Right atrium auricular region (tissue), 2 donors: ENCODE results near the gene CD58. TPM values are rescaled to one million over a fixed set of nuclear protein-coding genes. Genes with fewer than 3 reads are reported as not detected.
"Not testable (repeated sequence)": the region's sequence is repeated elsewhere in the genome, so short reads cannot be mapped to it uniquely, and the experiment has no call there.

Experiments
- DNase-seq: peaks from one replicate; pipeline ENCODE4 v3.0.0-alpha.2; 2019; ENCODE audit warnings: low spot score
- H3K27ac ChIP-seq, 2 donors: fragments of 200-600 bp; sonication (generic); 1 replicate in 1 of 2; 2 replicates in 1 of 2; pipeline ENCODE4 v1.5.1; 2016 to 2019
- H3K27me3 ChIP-seq, 2 donors: fragments of 200-600 bp; sonication (generic); one replicate each; pipeline versions ENCODE4 v1.5.1 to v1.6.0; 2017 to 2019
- H3K36me3 ChIP-seq: fragments of 200-600 bp; sonication (generic); one replicate; pipeline ENCODE4 v1.5.1; 2016
- H3K4me1 ChIP-seq, 2 donors: fragments of 200-600 bp; sonication (generic); one replicate each; pipeline versions ENCODE4 v1.5.1 to v1.6.0; 2017 to 2019
- H3K4me3 ChIP-seq, 2 donors: fragments of 200-600 bp; sonication (generic); 1 replicate in 1 of 2; 2 replicates in 1 of 2; pipeline ENCODE4 v1.5.1; 2017 to 2019; ENCODE audit warnings: mild to moderate bottlenecking in 1 of 2, moderate library complexity in 1 of 2
- H3K9me3 ChIP-seq, 2 donors: fragments of 200-600 bp; sonication (generic); one replicate each; pipeline ENCODE4 v1.5.1; 2019
- CTCF ChIP-seq, 2 donors: fragments of 200-600 bp; sonication (generic); IDR thresholded peaks; one replicate each; pipeline ENCODE4 v1.5.1; 2019; ENCODE audit warnings: antibody characterized with exemption in 2 of 2
- total RNA-seq, 2 donors: library from RNA; depleted of rRNA; stranded (reverse); fragments of >200 nt; gene quantifications; one replicate each; pipeline ENCODE4 v1.1.0, GENCODE V29; 2016

Gene CD58
- total RNA-seq, 2 donors from 2014 or later: 26.4 to 27.4 TPM

- no peak overlapping the region for H3K4me3 ChIP-seq
- no peaks in the 10 kb centered on the region for H3K9me3 ChIP-seq
- no peaks in the 10 kb centered on the region for H3K27me3 ChIP-seq
- no peak overlapping the region for H3K27ac ChIP-seq
- TF ChIP-seq CTCF (IDR thresholded peaks at IDR 0.05): no peak
- H3K4me1 ChIP-seq: no peaks in the 10 kb centered on the region
- DNase-seq: no peak
- H3K36me3 ChIP-seq: no peaks in the 10 kb centered on the region
These were observed 34.5 kb upstream of the CD58 start for GRCh38 chr1:116605315-116605714.

DNA sequence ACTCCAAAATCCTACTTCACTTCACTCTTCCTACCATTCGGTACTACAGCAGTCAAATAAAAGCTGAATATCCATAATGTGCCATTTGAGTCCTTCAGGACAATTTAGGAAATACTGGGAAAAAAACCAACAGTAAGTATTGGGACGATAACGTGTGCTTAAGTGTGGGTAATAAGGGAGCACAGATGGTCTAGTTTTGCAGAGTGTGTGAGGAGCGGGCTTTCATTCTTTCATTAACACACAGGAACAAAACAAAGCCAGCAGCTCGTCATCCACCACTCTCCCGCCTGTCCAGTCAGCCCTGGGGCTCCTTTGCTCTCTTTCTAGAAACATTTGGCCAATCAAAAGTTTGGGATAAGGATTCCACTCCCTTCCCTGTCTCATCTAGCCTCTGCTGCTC is 33.6 kb upstream of the CD58 start:
- not testable (repeated sequence) for H3K4me1 ChIP-seq, H3K27ac ChIP-seq, H3K36me3 ChIP-seq, H3K4me3 ChIP-seq, H3K9me3 ChIP-seq, H3K27me3 ChIP-seq, DNase-seq

DNA sequence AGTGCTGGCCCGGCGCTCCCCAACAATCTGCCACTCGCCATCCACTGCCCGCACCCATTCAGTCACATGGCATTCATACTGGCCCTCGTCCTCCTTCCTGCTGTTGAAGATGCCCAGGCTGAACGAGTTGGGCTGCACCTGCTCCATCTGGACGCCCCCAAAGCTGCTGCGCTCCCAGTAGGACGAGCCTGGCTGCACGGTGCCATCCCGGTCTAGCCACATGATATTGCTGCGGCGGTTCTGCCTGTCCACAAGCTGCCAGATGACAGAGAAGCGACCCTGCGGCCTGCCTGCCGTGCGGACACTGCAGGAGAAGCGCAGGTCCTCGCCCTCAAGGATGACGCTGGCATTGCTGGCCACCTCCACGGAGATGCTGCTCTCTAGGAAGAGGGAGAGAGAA is 32.8 kb upstream of the CD58 start:
- H3K27me3 ChIP-seq, H3K27ac ChIP-seq, H3K9me3 ChIP-seq, H3K4me1 ChIP-seq, H3K36me3 ChIP-seq, H3K4me3 ChIP-seq, DNase-seq: not testable (repeated sequence)

DNA sequence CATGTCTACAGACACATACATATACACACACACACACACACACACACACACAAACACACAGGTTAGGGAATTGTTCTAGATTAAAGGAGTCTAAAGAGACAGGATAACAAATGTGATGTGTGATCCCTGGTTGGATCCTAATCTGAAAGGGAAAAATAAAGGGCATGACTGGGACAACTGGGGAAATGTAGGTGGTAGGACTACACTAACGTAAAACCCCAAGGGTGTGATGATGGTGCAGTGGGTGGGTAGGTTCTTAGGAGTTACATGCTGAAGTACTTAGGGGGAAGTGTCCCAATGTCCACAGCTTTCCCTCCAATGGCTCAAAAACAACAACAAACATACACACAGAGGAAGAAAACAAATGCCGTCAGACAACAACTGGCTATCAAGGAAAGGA is 28.5 kb upstream of the CD58 start:
- H3K4me1 ChIP-seq, H3K27ac ChIP-seq, H3K4me3 ChIP-seq: not testable (repeated sequence)

DNA sequence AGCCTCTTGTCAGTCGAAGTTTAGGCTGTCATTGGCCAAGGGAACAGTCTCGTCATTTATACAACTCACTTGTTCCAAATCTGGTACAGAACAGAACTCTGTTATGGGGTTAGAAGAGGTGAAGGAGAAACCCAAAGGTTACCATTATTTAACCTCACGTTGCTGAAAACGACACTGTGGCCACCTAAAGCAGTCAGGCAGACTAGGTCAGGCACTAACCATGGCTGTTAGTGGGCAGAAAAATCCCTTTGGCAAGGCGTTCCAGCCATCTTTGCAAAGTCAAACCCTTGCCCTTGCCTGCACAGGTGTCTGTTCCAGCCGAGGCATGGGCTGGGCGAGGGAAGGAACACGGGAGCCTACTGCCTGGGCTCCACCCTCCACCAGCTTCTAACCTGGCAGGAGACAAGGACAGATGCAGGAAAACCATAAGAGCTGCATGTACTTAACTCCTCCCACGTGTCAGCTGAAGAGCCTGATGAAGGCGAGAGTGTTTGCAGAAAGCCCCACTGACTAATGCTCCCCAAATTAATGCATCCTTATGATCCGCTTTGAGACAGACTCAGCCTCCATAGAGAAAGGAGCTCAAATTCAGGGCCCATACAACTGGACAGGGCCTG is 27.7 kb upstream of the CD58 start:
- H3K4me3 ChIP-seq, H3K4me1 ChIP-seq, H3K27ac ChIP-seq, H3K36me3 ChIP-seq, DNase-seq, H3K27me3 ChIP-seq, H3K9me3 ChIP-seq: not testable (repeated sequence)

More for the DNA sequence above, 28.5 kb upstream of the CD58 start:
- H3K27me3 ChIP-seq, DNase-seq, H3K9me3 ChIP-seq, H3K36me3 ChIP-seq: not testable (repeated sequence)

DNA sequence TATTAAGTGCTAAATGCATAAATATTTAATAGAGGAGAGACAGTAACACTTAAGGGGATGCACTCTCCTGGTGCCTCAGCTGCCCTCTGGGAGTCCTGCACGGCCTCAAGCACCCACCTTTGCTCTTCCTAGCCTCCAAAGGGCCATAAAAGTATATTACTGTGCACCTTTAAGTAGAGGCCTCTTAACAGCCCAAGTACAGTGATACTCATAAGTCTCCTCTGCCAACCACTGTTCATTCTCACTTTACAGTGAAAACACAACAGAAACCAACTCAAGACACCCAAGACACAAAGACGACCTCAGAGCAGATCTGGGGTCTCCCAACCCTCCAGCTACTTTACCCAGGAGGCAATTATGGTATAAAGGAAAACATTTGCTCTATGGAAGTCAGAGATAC is 26.6 kb upstream of the CD58 start:
- DNase-seq, H3K36me3 ChIP-seq, H3K4me1 ChIP-seq, H3K27me3 ChIP-seq, H3K27ac ChIP-seq, H3K4me3 ChIP-seq, H3K9me3 ChIP-seq: not testable (repeated sequence)

- not testable (repeated sequence) for DNase-seq, H3K27ac ChIP-seq, H3K27me3 ChIP-seq, H3K4me1 ChIP-seq, H3K4me3 ChIP-seq, H3K9me3 ChIP-seq, H3K36me3 ChIP-seq
These were observed 26.0 kb upstream of the CD58 start for GRCh38 chr1:116596742-116597307.

DNA sequence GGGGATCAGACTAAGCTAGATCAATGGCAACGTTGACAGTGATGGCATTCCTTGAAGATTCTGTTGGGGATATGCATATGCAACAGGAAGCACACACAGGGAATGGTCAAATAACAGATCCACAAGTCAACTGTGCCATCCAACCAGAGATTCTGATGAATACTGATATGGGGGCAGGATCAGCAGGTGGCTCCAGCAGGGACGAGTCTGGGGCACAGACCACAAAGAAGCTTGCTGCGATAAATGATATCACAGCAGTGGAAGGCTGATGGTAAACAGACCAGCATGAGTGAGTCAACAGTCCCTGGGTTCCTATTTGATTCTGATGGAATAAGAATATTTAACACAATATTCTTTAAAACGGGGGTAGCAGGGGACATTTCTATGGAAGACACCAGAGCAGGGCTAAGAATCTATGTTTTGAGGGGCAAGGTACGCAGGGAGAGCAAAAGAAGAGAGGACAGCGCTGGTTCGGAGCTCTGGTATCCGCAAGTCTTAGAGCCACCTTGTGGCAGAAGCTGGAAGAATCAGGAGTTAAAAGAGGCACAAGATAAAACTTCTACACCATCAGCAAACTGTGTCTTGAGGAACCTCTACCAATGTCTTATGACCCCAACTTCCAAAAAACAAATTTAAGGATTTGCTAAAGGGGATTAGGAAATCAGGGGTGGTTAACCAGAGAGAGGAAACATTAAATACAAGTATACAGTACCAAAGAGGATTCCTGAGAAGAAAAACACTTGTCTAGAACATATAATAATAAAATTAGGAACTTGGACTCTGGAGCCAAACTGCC is 25.3 kb upstream of the CD58 start:
- DNase-seq: peak; percentile 67
- H3K4me3 ChIP-seq, H3K9me3 ChIP-seq, H3K4me1 ChIP-seq, H3K27ac ChIP-seq, H3K27me3 ChIP-seq, H3K36me3 ChIP-seq: not testable (repeated sequence)
- TF ChIP-seq CTCF (IDR thresholded peaks at IDR 0.05): peak in 1 of 2 donors; percentile 63
